ENCODE results near the gene BMP8B.
"Not testable (repeated sequence)": the region's sequence is repeated elsewhere in the genome, so short reads cannot be mapped to it uniquely, and the experiment has no call there.

The BMP8B gene

DNA sequence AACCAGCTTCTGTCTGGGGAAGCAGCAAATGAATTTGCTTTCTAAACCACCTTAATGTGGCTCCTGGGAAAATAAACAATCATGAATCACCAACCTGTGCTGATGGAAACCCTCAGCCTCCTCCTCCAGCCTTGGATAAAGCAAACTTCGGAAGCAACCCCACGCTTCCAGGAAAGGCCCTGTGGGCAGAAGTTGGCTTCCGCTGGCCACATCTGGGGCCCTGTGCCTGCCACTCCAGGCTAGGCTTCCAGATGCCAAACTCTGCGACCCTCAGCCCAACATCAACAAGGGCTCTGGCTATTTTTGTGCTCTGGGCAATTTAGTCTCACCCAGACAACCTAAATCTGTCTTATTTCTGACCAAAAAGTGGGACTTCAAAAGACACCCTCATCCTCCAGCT lies 11.4 kb downstream of the BMP8B start:
- DNase-seq, result no peak

DNA sequence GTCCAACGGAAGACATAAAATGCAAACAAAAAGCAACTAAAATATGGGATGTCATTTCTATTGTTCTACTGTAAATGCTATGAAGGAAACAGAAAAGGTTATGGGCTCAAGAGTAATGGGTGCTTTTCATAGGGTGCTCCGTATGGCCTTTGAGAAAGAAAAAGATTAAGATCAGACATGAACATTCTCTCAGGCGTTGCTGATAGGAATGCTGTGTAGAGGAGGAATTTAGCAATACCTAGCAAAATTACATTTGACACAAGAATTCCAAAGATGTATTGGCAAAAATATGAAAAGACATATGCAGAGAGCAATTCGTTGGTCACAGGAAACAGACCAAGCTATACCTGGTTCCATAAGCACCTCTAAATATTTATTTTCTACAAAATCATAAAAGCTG lies 11.8 kb downstream of the BMP8B start:
- no peak for DNase-seq

DNA sequence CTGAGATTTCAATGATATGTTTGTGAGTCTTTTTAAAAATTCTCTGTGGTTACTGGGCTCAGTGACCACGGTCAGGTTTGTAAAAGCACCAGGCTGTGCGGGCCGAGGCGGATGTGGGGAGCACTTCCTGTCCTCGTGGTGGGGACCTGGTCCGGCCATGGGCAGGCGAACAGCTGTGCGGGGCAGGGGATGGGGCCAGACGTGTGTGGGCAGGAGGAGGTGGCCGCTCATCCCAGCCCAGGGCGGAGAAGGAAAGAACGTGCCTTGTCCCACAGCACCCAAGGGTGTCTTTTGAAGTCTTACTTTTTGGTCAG lies 12.3 kb downstream of the BMP8B start:
- DNase-seq, result no peak

- not testable (repeated sequence) for DNase-seq
Observed at GRCh38 chr1:39775676-39776399, 12.8 kb downstream of the BMP8B start.

DNA sequence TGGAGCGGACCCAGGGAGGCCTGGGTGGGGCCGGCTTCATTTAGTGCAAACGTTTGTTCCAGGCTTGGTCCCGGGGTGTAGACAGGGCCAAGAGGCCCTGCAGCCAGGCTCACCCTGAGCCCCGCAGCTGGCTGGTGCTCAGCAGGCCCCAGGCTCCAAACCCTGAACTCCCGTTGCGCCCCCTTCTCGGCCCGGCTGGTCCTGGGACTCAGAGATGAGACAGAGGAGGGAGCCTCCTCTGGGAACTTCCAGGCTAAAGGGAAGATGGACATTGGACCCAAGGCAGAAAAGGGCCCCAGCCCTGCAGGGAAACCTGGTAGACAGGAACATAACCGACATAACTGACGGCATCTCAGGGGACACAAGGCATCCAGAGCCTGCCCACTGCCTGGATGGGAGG lies 13.5 kb downstream of the BMP8B start:
- not testable (repeated sequence) for DNase-seq

DNA sequence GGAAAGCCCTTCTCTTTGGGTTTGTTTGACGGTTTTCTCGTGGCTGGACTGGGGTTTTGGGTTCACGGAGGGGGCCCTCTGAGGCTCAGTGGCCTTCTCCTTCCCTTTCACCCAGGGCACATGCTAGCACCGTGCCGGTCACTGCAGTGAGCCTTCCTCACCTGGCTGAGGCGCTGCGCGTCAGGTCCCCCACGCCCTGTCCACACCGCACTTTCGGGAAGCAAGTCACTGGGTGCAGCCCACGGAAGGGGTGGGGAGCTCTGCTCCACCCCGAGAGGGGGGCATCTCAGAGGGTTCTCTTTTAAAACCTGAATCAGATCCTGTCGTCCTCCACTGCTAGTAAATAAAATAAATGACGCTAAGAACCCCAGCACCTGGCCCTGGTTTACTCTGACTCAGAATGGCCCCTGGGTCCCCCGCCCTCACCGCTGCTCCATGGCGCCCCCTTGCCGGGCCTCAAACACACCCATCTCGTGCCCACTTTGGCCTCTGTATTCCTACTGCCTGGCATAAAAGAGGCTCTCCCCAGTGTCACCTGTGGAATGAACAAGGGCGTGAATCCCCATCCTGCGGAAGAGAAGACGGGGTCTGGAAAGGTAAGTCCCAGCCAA lies 15.2 kb downstream of the BMP8B start:
- DNase-seq, result not testable (repeated sequence)

DNA sequence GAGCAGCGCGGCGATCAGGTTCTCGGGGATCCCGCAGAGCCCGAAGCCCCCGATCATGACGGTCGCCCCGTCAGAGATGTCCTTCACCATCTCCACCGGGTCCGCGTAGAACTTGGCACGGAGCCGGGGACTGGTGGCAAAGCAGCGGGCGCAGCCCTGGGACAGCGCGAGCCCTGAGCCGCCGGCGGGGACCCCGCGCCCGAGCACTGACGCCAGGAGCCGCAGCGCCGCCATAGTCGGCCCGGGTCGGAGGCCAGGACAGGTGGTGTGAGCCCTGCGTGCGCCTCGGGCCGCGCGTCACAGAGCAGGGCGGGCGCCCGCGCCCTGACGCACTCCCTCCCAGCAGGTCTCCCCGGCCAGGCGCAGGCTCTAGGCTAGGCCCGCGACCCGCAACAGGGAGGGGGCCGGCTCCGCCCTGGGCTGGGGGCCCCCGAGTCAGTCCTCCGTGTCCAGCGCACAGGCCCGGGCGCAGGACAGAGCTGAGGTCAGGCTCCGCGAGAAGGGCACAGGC lies 17.6 kb downstream of the BMP8B start, which contains the start of gene OXCT2:
TSS of gene OXCT2 (minus strand) at position 327 of the 511 bp plus-strand sequence. CDS start at position 234, 93 bp downstream.
- not testable (repeated sequence) for DNase-seq

DNA sequence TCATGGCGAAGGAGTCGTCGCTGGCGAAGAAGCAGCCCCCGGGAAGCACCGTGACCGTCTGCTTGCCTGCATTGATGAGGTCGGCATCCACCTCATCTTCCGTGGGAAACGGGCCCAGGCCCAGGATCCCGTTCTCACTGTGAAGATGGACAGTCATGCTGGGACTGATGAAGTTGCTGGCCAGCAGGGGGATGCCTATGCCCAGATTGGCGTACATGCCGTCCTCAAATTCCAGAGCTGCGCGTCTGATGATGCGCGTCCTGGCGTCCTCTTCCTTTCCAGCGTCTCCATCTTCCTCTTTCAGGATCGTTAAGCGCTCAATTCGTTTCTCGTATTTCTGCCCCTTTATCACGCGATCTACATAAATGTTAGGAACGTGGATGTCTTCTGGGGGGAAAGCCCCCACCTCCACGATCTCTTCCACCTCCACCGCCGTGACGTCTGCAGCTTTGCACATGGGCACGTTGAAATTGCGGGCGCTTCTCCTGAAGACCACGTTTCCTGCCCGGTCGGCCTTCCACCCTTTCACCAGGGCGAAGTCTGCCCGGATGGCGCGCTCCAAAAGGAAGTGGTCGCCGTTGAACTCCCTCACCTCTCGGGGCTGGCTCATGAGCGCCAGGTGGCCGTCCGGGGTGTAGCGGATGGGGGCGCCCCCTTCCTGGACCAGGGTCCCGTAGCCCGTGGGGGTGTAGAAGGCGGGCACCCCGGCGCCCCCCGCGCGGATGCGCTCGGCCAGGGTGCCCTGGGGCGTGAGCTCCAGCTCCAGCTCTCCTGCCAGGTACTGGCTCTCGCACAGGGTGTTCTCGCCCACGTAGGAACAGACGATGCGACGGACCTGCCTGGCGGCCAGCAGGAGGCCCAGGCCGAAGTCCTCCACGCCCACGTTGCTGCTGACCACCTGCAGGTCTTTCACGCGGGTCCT lies 18.3 kb downstream of the BMP8B start:
- peak; percentile 42 for DNase-seq

DNA sequence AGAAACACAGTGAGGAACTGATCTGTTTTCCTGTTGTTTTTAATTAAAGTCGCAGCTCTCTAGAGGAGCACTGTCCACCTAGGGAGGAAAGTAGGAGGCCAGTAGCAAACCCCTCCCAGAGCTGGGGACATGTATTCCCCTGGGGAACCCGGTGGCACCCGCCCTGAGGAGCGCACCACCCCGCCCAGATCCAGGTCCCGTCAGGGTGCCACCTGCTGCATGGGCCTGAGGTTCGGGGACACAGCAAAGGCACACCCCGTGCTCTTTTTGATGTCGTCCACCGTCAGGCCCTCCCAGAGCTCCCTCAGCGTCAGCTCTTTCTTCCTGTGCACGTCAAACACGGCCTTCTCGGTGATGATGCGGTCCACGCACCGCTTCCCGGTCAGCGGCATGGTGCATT lies 19.2 kb downstream of the BMP8B start:
- not testable (repeated sequence) for DNase-seq

DNA sequence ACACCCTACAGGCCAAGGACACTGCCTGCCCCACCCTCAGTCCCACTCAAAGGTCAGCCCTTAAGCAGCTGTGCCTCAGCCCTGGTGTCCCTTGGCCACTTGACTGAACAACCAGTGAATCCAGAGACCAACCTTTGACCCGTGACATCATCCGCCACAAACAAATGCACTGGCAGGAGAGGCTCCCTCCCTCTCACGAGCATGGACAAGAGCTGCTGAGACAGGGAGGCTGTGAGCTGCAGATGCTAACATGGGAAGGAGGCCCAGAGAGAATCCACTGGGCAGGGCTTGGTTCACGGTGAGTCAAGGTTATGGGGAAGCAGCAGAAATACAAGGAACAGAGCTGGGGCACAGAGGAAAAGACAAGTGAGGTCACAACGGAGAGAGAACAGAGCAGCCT lies 22.2 kb downstream of the BMP8B start:
- not testable (repeated sequence) for DNase-seq

DNA sequence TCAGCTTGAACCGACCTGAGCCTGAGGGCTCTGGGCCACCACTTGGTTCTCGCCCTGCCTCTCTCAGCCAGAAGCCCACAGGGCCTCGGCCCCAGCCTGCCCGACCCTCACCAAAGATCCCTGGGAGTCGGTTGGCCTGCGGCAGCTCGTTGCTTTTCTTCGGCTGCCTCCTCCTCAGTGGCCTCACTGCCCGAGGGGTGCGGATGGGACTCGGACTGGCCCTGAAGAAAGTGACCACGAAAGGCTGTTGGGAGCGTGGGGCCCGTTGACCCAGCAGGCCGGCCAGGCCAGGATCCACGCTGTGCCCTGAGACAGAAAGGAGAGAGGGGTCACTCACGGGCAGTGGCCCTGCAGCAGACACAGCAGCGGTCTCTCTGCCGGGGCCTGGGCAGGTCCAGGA lies 24.2 kb downstream of the BMP8B start:
- DNase-seq, result not testable (repeated sequence)

- not testable (repeated sequence) for DNase-seq
Observed at GRCh38 chr1:39763619-39764374, 24.9 kb downstream of the BMP8B start.

GRCh38 chr1:39762550-39763540 lies 25.8 kb downstream of the BMP8B start:
- DNase-seq, result no peak

- no peak for DNase-seq
Observed at GRCh38 chr1:39761557-39762260, 27.0 kb downstream of the BMP8B start.

- no peak for DNase-seq
Observed at GRCh38 chr1:39761016-39761415, 27.6 kb downstream of the BMP8B start.

DNA sequence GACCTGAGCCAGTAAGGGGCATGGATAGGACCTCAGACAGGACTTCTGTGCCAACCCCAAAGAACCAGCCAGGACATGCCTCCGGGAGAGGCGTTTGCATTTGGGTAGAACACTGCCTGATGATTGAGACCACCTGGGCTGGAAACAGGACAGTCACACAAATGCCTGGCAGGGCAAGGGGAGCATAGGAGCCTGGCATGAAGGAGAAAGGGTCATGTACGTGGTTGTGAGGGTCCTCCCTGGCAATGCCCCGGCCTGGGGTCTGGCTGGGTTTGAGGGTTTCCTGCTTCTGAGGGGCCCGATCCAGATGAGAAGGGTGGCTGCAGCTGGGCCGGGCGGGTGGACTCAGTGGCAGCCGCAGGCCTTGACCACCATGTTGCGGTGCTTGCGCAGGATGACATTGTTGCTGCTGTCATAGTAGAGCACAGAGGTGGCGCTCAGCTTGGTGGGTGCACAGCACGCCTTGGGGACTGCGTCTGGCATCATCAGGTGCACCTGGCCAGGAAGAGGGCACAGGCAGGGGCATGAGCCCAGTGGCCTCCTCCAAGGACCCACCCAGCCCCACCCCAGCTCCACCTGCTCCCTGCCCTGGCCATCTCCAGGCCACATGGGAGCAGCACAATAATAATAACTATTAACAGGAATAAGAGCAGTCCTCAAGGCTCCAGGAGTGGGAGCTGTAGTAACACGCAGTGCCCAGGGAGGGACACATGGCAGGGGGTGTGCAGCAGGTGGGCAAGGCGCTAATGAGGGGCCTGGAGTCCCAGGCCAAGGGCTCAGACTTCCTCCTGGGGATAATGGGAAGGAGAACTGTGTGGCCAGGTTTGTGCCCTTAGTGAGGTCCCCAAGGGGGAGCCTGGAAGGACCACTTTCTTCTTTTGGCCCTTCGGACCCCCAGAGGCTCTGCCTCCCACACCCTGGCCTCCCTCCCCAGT lies 28.3 kb downstream of the BMP8B start:
- DNase-seq, result no peak

DNA sequence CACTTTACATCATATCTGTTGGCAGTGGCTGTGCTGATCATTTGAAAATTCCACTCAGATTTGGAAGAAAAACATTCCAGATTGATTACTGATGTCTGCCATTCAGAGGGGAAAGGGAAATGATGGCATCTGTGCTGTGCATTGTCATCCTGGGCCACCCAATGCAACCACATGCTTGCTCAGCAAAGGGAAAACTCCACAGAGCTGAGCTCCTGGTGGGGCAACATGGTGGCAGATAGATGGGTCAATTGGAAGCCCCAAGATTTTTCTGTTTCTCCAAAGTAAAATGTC lies 29.3 kb downstream of the BMP8B start:
- DNase-seq, result no peak

- DNase-seq, result no peak
Observed at GRCh38 chr1:39758556-39759435, 29.9 kb downstream of the BMP8B start.

DNA sequence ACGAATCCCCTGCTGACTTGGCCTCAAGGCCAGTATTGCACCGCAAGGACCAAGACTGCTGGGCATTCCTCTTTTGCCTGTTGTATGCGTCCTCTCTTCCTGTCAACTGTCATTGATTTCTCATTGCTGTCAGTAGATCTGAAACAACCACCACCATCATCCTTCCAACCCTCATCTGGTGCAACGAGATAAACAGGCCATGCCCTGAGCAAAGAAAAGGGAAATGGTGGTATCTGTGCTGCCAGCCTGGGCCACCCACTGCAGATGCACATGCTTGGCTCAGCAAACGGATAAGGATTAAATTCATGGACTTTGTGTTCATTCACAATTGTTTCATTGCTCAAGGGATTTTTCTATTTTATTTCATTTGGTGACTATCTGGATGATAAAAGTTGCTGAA lies 31.2 kb downstream of the BMP8B start:
- DNase-seq, result no peak
